Progenitor cell of endocrine pancreas (in vitro differentiated cells): ENCODE measurements around the gene CS. TPM values are rescaled to one million over a fixed set of nuclear protein-coding genes. Genes with fewer than 3 reads are reported as not detected.
"Not testable (repeated sequence)": the region's sequence is repeated elsewhere in the genome, so short reads cannot be mapped to it uniquely, and the experiment has no call there.

Experiments used
- DNase-seq: peaks from one replicate; pipeline ENCODE4 v3.0.0; 2021; ENCODE audit warnings: low spot score; ENCODE audit not compliant: unreplicated experiment
- H3K27ac Mint-ChIP-seq: 2 replicates; pipeline ENCODE4 v1.8.0; 2021; ENCODE audit warnings: mild to moderate bottlenecking, moderate library complexity, mixed read lengths
- H3K27me3 Mint-ChIP-seq: 2 replicates; pipeline ENCODE4 v1.8.0; 2021; ENCODE audit warnings: mixed read lengths
- H3K36me3 Mint-ChIP-seq: 2 replicates; pipeline ENCODE4 v1.8.0; 2022; ENCODE audit warnings: mixed read lengths; ENCODE audit not compliant: insufficient read depth
- H3K4me1 Mint-ChIP-seq: 2 replicates; pipeline ENCODE4 v1.8.0; 2021; ENCODE audit warnings: low read depth, mixed read lengths
- H3K4me3 Mint-ChIP-seq: 2 replicates; pipeline ENCODE4 v1.8.0; 2021; ENCODE audit warnings: low read depth, mild to moderate bottlenecking, moderate library complexity, mixed read lengths
- H3K9me3 Mint-ChIP-seq: 2 replicates; pipeline ENCODE4 v1.8.0; 2021; ENCODE audit warnings: low read depth, mixed read lengths
- CTCF ChIP-seq: fragments of 200-600 bp; sonication (generic); IDR thresholded peaks from one replicate; pipeline ENCODE4 v1.5.0; 2021; ENCODE audit warnings: antibody characterized with exemption, mild to moderate bottlenecking; ENCODE audit not compliant: unreplicated experiment
- long read RNA-seq: library from polyadenylated mRNA; unstranded; transcript quantifications from one replicate; pipeline ENCODE4 v2.0.0, GENCODE V29; 2020
- total RNA-seq: library from RNA; stranded (reverse); gene quantifications from 2 replicates; pipeline ENCODE4 v1.2.1, GENCODE V29; 2021

The CS gene
- 209 and 216 TPM in 2 replicates for total RNA-seq
- long read RNA-seq, transcript CS-201 (11 exons, 2,975 nt): major isoform, 13 of 22 reads
- long read RNA-seq, partial matches to known transcripts: 2 of 22 reads
- long read RNA-seq, other reads (novel, unspliced or antisense): 4 of 22 reads

DNA sequence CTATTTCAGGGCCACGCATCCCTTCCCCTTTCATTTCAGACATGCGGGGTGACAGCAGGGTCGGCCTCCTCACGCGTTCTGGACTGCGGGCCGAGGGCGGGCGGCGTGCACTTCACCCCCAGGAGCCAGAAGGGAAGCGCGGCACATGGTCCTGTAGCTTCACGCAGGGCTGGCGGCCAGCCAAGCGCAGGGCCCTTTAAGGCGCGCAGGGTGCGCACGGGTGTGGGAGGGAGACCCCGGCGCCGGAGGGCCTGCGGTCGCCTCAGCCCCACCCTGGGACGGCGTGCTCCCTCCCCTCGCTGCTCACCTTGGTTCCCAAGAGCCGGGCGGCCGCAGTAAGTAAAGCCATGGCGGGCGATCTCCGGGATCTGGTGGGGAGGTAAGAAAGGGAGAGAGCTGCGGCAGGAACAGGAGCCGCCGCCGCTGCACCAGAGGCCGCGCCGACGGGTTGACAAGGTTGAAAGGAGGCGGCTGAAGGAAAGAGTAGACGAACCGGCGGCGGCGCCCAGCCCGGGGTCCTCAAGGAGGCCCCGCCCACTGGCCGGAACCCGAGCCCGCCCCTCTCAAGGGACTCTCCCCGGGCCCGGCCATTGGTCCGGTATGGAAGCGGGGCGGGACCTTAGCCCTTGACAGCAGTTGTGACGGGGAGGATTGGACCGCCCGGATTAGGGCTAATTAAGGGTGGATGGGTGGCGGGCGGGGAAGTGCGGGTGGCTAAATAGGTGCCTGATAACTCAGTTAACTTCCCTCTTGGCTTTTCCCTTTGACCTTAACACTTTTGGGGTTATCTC is at the start of gene CS:
CS (minus strand) TSS at position 478 of the 791 bp plus-strand sequence; CDS start at position 349, 129 bp downstream.
- Mint-ChIP-seq H3K4me3 (peak within 1 kb of the TSS; percentile 96), H3K27me3 (no peaks in the 10 kb centered on the region), H3K9me3 (no peaks in the 10 kb centered on the region), H3K27ac (peak within 1 kb of the TSS; percentile 97), H3K36me3 (peaks cover 3% of the 10 kb centered on the region), H3K4me1 (peaks cover 20% of the 10 kb centered on the region)
- DNase-seq: peak; percentile 97
- no peak for TF ChIP-seq CTCF

- Mint-ChIP-seq H3K9me3 (no peaks in the 10 kb centered on the region), H3K4me3 (no peak overlapping the region), H3K36me3 (peaks cover 22% of the 10 kb centered on the region), H3K27ac (no peak overlapping the region), H3K27me3 (no peaks in the 10 kb centered on the region), H3K4me1 (no peaks in the 10 kb centered on the region)
- no peak for TF ChIP-seq CTCF
- no peak for DNase-seq
Measured at GRCh38 chr12:56348776-56349175, 48.6 kb upstream of the CS start.

GRCh38 chr12:56347255-56347654 is 47.1 kb upstream of the CS start:
- peaks cover 27% of the 10 kb centered on the region for H3K36me3 Mint-ChIP-seq
- not testable (repeated sequence) for H3K4me1 Mint-ChIP-seq

DNA sequence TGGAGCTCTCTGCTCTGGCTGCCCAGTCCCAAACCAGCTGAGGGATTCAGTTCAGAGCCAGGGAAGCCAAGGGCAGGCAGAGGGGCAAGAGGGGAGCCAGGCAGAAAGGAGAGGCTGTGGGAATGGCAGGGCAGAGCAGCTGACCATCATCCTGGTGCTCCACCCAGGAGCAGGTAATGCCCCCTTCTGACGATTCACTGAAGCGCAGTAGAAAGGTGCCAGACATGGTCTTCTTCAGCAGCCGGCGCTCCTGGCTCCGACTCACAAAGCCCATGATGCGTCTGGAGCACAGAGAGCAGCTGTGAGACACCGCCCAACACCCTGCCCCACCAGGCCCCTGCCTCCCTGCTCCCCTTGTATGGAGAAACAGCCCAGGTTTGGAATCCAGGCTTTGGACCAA is 46.5 kb upstream of the CS start:
- H3K4me3 Mint-ChIP-seq: no peak overlapping the region
- DNase-seq: no peak
- H3K36me3 Mint-ChIP-seq: peaks cover 27% of the 10 kb centered on the region
- H3K4me1 Mint-ChIP-seq: no peaks in the 10 kb centered on the region
- no peak for TF ChIP-seq CTCF
- H3K27me3 Mint-ChIP-seq: no peaks in the 10 kb centered on the region
- no peak overlapping the region for H3K27ac Mint-ChIP-seq
- no peaks in the 10 kb centered on the region for H3K9me3 Mint-ChIP-seq

More at GRCh38 chr12:56347255-56347654, 47.1 kb upstream of the CS start:
- not testable (repeated sequence) for H3K4me3 Mint-ChIP-seq, DNase-seq, H3K9me3 Mint-ChIP-seq, H3K27me3 Mint-ChIP-seq, H3K27ac Mint-ChIP-seq

DNA sequence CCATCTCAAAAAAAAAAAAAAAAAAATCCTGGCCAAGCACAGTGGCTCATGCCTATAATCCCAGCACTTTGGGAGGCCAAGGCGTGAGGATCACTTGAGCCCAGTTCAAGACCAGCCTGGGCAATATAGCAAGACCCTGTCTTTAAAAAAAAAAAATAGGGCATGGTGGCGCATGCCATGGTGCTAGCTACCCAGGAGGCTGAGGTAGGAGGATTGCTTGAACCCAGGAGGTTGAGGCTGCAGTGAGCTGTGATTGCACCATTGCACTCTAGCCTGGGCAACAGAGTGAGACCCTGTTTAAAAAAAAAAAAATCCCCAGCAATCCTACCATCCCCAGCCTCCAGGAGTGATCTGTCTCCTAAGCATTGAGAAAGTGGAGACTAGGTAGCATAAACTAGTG is 42.2 kb upstream of the CS start:
- not testable (repeated sequence) for H3K9me3 Mint-ChIP-seq, DNase-seq, H3K27me3 Mint-ChIP-seq, H3K27ac Mint-ChIP-seq, H3K4me1 Mint-ChIP-seq, H3K36me3 Mint-ChIP-seq, H3K4me3 Mint-ChIP-seq

GRCh38 chr12:56341616-56342015 is 41.5 kb upstream of the CS start:
- Mint-ChIP-seq H3K4me1 (no peaks in the 10 kb centered on the region), H3K27ac (no peak overlapping the region), H3K9me3 (no peaks in the 10 kb centered on the region), H3K27me3 (no peaks in the 10 kb centered on the region), H3K4me3 (no peak overlapping the region), H3K36me3 (peaks cover 8% of the 10 kb centered on the region)
- DNase-seq: no peak
- TF ChIP-seq CTCF: no peak
